GM12878 (cell line): ENCODE measurements around the gene TAF9B. TPM values are rescaled to one million over a fixed set of nuclear protein-coding genes. Genes with fewer than 3 reads are reported as not detected.

Experiments used
- ATAC-seq: fragments of 200-7000 bp; cut with Tn5 transposase; 3 replicates; pipeline ENCODE4 v1.9.1; 2020; ENCODE audit warnings: mild to moderate bottlenecking, moderate library complexity
- BruUV-seq: library from RNA; stranded (reverse); fragments of 400-500 nt; replicated peaks from 2 replicates; lab custom pipeline; 2021; lab: Mats Ljungman, UMichigan
- CTCF ChIA-PET: fragments of 300-600 bp; sonication (Branson Sonifier 250); formaldehyde crosslinking; extraction: SDS; loops from one replicate; lab custom pipeline; 2021; ENCODE audit warnings: inconsistent platforms; lab: Yijun Ruan, JAX
- POLR2A ChIA-PET: fragments of 350-600 bp; formaldehyde crosslinking; extraction: SDS; loops from one replicate; lab custom pipeline; 2021; ENCODE audit warnings: inconsistent platforms; lab: Charles Lee
- RAD21 ChIA-PET: fragments of 300-600 bp; sonication (Branson Sonifier 250); formaldehyde crosslinking; loops from one replicate; lab custom pipeline; 2023; ENCODE audit warnings: antibody characterized with exemption; ENCODE audit not compliant: unreplicated experiment; lab: Charles Lee
- SMC1A ChIA-PET: fragments of 300-600 bp; sonication (Branson Sonifier 250); formaldehyde crosslinking; loops from one replicate; lab custom pipeline; 2023; ENCODE audit not compliant: unreplicated experiment, uncharacterized antibody; lab: Charles Lee
- DNase-seq: peaks from one replicate; pipeline ENCODE4 v3.0.0-alpha.2; 2011; ENCODE audit warnings: low read depth, low spot score
- FAIRE-seq: peaks from 3 replicates; lab custom pipeline; 2011; peaks lifted over from hg19 to GRCh38; lab: Jason Lieb, UNC
- H2AFZ ChIP-seq: 2 replicates; pipeline ENCODE4 v1.6.0; 2011; ENCODE audit warnings: low read depth, low read length, control low read depth; ENCODE audit not compliant: control insufficient read depth
- H3K27ac ChIP-seq: 2 replicates; pipeline ENCODE4 v1.5.1; 2011; ENCODE audit warnings: control low read depth; ENCODE audit not compliant: control insufficient read depth, insufficient read depth
- H3K27me3 ChIP-seq, 2 experiments: replicated peaks in 1 of 2; 2 replicates each; pipeline versions ENCODE4 v1.6.0 to v1.6.1; 2011; ENCODE audit warnings: low read length in 1 of 2; ENCODE audit not compliant: control insufficient read depth in 2 of 2, insufficient read depth in 2 of 2
- H3K36me3 ChIP-seq, 2 experiments: 2 replicates each; pipeline ENCODE4 v1.5.1; 2011; ENCODE audit warnings: low read length in 1 of 2; ENCODE audit not compliant: control insufficient read depth in 2 of 2, insufficient read depth in 2 of 2
- H3K4me1 ChIP-seq: 2 replicates; pipeline ENCODE4 v1.6.1; 2011; ENCODE audit warnings: mild to moderate bottlenecking, low read length, moderate library complexity, mixed read lengths; ENCODE audit not compliant: control insufficient read depth, insufficient read depth
- H3K4me2 ChIP-seq: 2 replicates; pipeline ENCODE4 v1.6.0; 2011; ENCODE audit warnings: control low read depth; ENCODE audit not compliant: control insufficient read depth, insufficient read depth
- H3K4me3 ChIP-seq: fragments of 200-600 bp; sonication (generic); 2 replicates; pipeline ENCODE4 v1.5.1; 2016
- H3K79me2 ChIP-seq: 2 replicates; pipeline ENCODE4 v1.6.0; 2011; ENCODE audit warnings: low read length; ENCODE audit not compliant: control insufficient read depth, insufficient read depth
- H3K9ac ChIP-seq: 2 replicates; pipeline ENCODE4 v1.8.0; 2011; ENCODE audit warnings: low read length, control low read depth, mixed read lengths; ENCODE audit not compliant: control insufficient read depth, insufficient read depth
- H3K9me3 ChIP-seq: replicated peaks from 3 replicates; pipeline ENCODE4 v1.5.1; 2011; ENCODE audit warnings: mild to moderate bottlenecking, low read length; ENCODE audit not compliant: control insufficient read depth, insufficient read depth
- H4K20me1 ChIP-seq: 2 replicates; pipeline ENCODE4 v1.6.0; 2011; ENCODE audit not compliant: control insufficient read depth, insufficient read depth
- FOS ChIP-seq: IDR thresholded peaks from 3 replicates; pipeline ENCODE4 v1.6.1; 2011; ENCODE audit warnings: borderline replicate concordance; ENCODE audit not compliant: insufficient read length; ENCODE audit errors: extremely low read depth
- MTA3 ChIP-seq: IDR thresholded peaks from 2 replicates; pipeline ENCODE4 v1.6.1; 2012; ENCODE audit warnings: low read length, inconsistent platforms, borderline replicate concordance
- NFYB ChIP-seq: IDR thresholded peaks from 2 replicates; pipeline ENCODE4 v1.6.1; 2011; ENCODE audit warnings: low read depth, mild to moderate bottlenecking, low read length, improper control_type of control experiment, moderate library complexity; ENCODE audit not compliant: insufficient read depth
- NR2C1 ChIP-seq: fragments of 450-650 bp; IDR thresholded peaks from 2 replicates; pipeline ENCODE4 v1.6.1; 2017; ENCODE audit warnings: antibody characterized with exemption, mild to moderate bottlenecking, moderate library complexity
- NR2F1 ChIP-seq: fragments of 450-650 bp; conservative IDR thresholded peaks from 2 replicates; pipeline ENCODE4 v1.6.1; 2017; ENCODE audit warnings: mild to moderate bottlenecking
- PAX5 ChIP-seq: IDR thresholded peaks from 2 replicates; pipeline ENCODE4 v1.6.1; 2011; ENCODE audit warnings: low read depth, low read length, borderline replicate concordance
- POLR2A ChIP-seq: IDR thresholded peaks from 2 replicates; pipeline ENCODE4 v1.6.1; 2011; ENCODE audit warnings: low read depth, mild to moderate bottlenecking, low read length
- RAD51 ChIP-seq: fragments of 450-650 bp; IDR thresholded peaks from 2 replicates; pipeline ENCODE4 v1.6.1; 2016; ENCODE audit warnings: moderate library complexity, mild to moderate bottlenecking, inconsistent platforms
- SP1 ChIP-seq: IDR thresholded peaks from one replicate; pipeline ENCODE4 v1.6.1; 2011; ENCODE audit warnings: low read depth, low read length
- in situ Hi-C: fragments of 300-500 bp; cut with MboI; formaldehyde crosslinking; loops from 9 replicates; pipeline ENCODE4 v1.14.3; 2018; ENCODE audit warnings: mixed read lengths
- intact Hi-C: fragments of 100-400 bp; cut with micrococcal nuclease; formaldehyde crosslinking; loops from one replicate; pipeline ENCODE4 v1.14.2; 2022; ENCODE audit not compliant: unreplicated experiment
- polyA plus RNA-seq, 11 experiments: library from polyadenylated mRNA; depleted of rRNA in 4 of 11; unstranded in 6 of 11; stranded (reverse) in 5 of 11; fragments of >200 nt; fragmentation: Nextera tagmentation in 4 of 11; fragmentation: Illumina TruSeq in 1 of 11; extraction: Ambion mirVana in 4 of 11; extraction: Trizol in 1 of 11; gene quantifications; 1 replicate in 1 of 11; 2 replicates in 10 of 11; pipeline versions ENCODE4 v1.2.1 to v1.2.3, GENCODE V29; 2011 to 2016; ENCODE audit warnings: inconsistent platforms in 2 of 11, missing spikeins in 2 of 11, low read depth in 1 of 11
- total RNA-seq, 4 experiments: library from RNA; depleted of rRNA in 3 of 4; stranded (reverse); fragments of >200 nt in 3 of 4; fragmentation: Illumina TruSeq in 1 of 4; extraction: Trizol in 1 of 4; gene quantifications; 2 replicates each; pipeline versions ENCODE4 v1.2.1 to v1.2.3, GENCODE V29; 2013 to 2021
- TF ChIP-seq, protein P1 (sequence below): fragments of 450-650 bp; IDR thresholded peaks from 2 replicates; pipeline ENCODE4 v1.6.1; 2016; ENCODE audit warnings: mild to moderate bottlenecking
- TF ChIP-seq, protein P2 (sequence below): fragments of 150-350 bp; IDR thresholded peaks from 2 replicates; pipeline ENCODE4 v1.6.1; 2014; ENCODE audit warnings: mild to moderate bottlenecking, low read depth, low read length
- TF ChIP-seq, protein P3 (sequence below): IDR thresholded peaks from 2 replicates; pipeline ENCODE4 v1.6.1; 2011; ENCODE audit warnings: borderline replicate concordance, low read depth, mild to moderate bottlenecking, moderate library complexity, low read length; ENCODE audit not compliant: insufficient read depth, poor library complexity, severe bottlenecking

The TAF9B gene
- total and polyA plus RNA-seq, 10 of the 15 experiments (the other 5 are each of a cell fraction or from before 2014, with no cell fraction given) = 14.9 to 42.5 (median 22.3) TPM

DNA sequence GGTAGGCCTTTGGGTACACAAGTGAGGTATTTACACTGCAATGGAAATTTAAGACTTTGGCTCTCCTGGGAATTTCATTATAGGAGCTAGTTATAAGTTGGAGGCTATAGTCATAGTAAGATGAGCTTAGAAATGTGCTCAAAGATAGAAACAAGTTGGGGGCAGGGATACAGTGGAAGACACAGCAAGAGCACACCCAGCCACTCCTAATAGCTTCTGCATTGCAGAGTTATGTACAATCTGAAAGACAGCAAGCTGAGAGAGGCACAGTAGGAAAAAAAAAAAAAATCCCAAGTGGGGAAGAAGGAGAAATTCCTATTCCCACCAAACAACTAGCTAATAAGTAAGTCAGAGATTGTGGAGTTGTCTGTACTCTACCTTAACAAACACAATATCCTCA is 41.9 kb upstream of the TAF9B start:
- Histone ChIP-seq H3K27me3 (no peaks in the 10 kb centered on the region), H3K36me3 (no peaks in the 10 kb centered on the region), H3K79me2 (no peaks in the 10 kb centered on the region), H4K20me1 (no peaks in the 10 kb centered on the region), H3K4me1 (no peaks in the 10 kb centered on the region), H2AFZ (no peak overlapping the region), H3K9me3 (no peaks in the 10 kb centered on the region), H3K4me2 (no peak overlapping the region), H3K9ac (no peak overlapping the region), H3K27ac (no peak overlapping the region), H3K4me3 (no peak overlapping the region)
- intact Hi-C loops (no loop called here), in situ Hi-C loops (no loop called here)
- RAD21 ChIA-PET = no interaction called here
- DNase-seq (no peak), FAIRE-seq (no peak), ATAC-seq (no peak)
- no peak for TF ChIP-seq RAD51
- no peak for TF ChIP-seq NR2C1
- TF ChIP-seq, protein P1, sequence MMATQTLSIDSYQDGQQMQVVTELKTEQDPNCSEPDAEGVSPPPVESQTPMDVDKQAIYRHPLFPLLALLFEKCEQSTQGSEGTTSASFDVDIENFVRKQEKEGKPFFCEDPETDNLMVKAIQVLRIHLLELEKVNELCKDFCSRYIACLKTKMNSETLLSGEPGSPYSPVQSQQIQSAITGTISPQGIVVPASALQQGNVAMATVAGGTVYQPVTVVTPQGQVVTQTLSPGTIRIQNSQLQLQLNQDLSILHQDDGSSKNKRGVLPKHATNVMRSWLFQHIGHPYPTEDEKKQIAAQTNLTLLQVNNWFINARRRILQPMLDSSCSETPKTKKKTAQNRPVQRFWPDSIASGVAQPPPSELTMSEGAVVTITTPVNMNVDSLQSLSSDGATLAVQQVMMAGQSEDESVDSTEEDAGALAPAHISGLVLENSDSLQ = no peak
- no peak for TF ChIP-seq SP1
- TF ChIP-seq POLR2A = no peak
- TF ChIP-seq NR2F1 = no peak
- TF ChIP-seq FOS = no peak
- no peak for TF ChIP-seq MTA3
- TF ChIP-seq PAX5 = no peak
- TF ChIP-seq, protein P2, sequence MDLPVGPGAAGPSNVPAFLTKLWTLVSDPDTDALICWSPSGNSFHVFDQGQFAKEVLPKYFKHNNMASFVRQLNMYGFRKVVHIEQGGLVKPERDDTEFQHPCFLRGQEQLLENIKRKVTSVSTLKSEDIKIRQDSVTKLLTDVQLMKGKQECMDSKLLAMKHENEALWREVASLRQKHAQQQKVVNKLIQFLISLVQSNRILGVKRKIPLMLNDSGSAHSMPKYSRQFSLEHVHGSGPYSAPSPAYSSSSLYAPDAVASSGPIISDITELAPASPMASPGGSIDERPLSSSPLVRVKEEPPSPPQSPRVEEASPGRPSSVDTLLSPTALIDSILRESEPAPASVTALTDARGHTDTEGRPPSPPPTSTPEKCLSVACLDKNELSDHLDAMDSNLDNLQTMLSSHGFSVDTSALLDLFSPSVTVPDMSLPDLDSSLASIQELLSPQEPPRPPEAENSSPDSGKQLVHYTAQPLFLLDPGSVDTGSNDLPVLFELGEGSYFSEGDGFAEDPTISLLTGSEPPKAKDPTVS = no peak
- TF ChIP-seq, protein P3, sequence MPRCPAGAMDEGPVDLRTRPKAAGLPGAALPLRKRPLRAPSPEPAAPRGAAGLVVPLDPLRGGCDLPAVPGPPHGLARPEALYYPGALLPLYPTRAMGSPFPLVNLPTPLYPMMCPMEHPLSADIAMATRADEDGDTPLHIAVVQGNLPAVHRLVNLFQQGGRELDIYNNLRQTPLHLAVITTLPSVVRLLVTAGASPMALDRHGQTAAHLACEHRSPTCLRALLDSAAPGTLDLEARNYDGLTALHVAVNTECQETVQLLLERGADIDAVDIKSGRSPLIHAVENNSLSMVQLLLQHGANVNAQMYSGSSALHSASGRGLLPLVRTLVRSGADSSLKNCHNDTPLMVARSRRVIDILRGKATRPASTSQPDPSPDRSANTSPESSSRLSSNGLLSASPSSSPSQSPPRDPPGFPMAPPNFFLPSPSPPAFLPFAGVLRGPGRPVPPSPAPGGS = no peak
- TF ChIP-seq NFYB = no peak
- CTCF ChIA-PET = interaction anchor here (1.1 kb wide), 1 partner anchor 9 kb away, joined by 3 read pairs; no protein-coding TSS in a partner anchor
- POLR2A ChIA-PET = interaction anchor here (0.6 kb wide), 1 partner anchor 169 kb away, joined by 6 read pairs; no protein-coding TSS in a partner anchor
- SMC1A ChIA-PET = no interaction called here
- BruUV-seq = no TSS peak
